ENCODE measurements around the gene SUCO. TPM values are rescaled to one million over a fixed set of nuclear protein-coding genes. Genes with fewer than 3 reads are reported as not detected.

The SUCO gene, protein sequence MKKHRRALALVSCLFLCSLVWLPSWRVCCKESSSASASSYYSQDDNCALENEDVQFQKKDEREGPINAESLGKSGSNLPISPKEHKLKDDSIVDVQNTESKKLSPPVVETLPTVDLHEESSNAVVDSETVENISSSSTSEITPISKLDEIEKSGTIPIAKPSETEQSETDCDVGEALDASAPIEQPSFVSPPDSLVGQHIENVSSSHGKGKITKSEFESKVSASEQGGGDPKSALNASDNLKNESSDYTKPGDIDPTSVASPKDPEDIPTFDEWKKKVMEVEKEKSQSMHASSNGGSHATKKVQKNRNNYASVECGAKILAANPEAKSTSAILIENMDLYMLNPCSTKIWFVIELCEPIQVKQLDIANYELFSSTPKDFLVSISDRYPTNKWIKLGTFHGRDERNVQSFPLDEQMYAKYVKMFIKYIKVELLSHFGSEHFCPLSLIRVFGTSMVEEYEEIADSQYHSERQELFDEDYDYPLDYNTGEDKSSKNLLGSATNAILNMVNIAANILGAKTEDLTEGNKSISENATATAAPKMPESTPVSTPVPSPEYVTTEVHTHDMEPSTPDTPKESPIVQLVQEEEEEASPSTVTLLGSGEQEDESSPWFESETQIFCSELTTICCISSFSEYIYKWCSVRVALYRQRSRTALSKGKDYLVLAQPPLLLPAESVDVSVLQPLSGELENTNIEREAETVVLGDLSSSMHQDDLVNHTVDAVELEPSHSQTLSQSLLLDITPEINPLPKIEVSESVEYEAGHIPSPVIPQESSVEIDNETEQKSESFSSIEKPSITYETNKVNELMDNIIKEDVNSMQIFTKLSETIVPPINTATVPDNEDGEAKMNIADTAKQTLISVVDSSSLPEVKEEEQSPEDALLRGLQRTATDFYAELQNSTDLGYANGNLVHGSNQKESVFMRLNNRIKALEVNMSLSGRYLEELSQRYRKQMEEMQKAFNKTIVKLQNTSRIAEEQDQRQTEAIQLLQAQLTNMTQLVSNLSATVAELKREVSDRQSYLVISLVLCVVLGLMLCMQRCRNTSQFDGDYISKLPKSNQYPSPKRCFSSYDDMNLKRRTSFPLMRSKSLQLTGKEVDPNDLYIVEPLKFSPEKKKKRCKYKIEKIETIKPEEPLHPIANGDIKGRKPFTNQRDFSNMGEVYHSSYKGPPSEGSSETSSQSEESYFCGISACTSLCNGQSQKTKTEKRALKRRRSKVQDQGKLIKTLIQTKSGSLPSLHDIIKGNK (N-terminal part only)
- 35.0 and 35.8 TPM in 2 replicates for total RNA-seq (2021; fragmentation: NEBNext Ultra II Directional; extraction: Animal tissue kit (Norgen Biotek cat#: 25700))
- 4.3 and 8.3 TPM in 2 replicates for polyA plus RNA-seq (2011; rRNA removed)
- polyA plus RNA-seq (2011; cell fraction: cytosol; rRNA removed) = 10.7 TPM
- 7.3 TPM for polyA plus RNA-seq (2011; cell fraction: nucleus; rRNA removed)
- polyA plus RNA-seq (2012, experiment 1 of 2) = 9.7 to 20.8 TPM (median 13.2 TPM) in 4 replicates
- polyA plus RNA-seq (2012, experiment 2 of 2) = 1.0 TPM
- 37.1 TPM for polyA plus RNA-seq (2013, experiment 1 of 2)
- 40.0 TPM for polyA plus RNA-seq (2013, experiment 2 of 2)
- 19.1 and 28.7 TPM in 2 replicates for polyA minus RNA-seq (2011; rRNA and poly(A)+ RNA removed)
- 15.9 TPM for polyA minus RNA-seq (2011; cell fraction: cytosol; rRNA and poly(A)+ RNA removed)
- 61.7 TPM for polyA minus RNA-seq (2011; cell fraction: nucleus; rRNA and poly(A)+ RNA removed)
- long read RNA-seq, experiment 1, partial matches to known transcripts = 12 of 32 reads
- long read RNA-seq, experiment 1, other reads (novel, unspliced or antisense) = 20 of 32 reads
- long read RNA-seq, experiment 2, partial matches to known transcripts = 1 of 2 reads
- long read RNA-seq, experiment 2, other reads (novel, unspliced or antisense) = 1 of 2 reads

DNA sequence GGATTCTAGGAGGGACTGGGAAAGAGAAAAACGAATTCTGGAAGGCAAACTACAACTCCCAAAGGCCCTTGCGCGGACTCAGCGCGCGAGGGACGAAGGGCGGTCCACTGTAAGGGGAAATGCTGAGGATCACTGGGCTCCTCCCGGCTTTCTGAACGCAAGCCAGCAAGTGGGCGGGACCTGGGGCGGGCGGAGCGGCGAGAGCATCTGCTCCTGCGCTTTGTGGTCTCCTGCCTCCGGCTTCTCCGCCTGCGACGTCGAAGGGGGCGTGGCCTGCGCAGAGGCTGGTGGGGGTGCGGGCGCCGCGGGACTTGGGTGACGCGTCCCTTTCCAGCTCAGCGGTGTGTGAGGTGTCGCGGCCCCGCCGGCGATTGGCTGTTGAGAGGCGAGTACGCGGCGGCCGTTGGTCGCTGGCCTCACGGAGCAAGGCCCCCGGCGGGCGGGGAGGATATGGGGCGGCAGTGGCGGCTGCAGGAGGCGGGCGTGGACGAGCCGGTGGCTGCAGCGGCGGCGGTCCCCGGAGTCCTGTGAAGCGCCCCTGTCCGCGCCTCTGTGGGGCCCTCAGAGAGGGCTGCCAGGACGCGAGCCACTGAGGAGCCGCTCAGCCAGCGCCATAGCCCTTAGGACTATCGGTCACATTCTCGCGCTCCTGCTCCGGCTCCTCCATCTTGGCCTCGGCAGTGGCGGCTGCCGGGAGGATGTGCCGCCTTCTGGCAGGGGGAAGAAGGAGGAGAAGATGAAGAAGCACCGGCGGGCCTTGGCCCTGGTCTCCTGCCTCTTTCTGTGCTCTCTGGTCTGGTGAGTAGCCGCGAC lies at the start of gene SUCO:
TSS of gene SUCO (plus strand) at position 451 of the 813 bp plus-strand sequence. CDS start at position 737, 286 bp downstream.
- WGBS, 2 experiments (ENCODE audit: extremely low coverage in 1 of 2, insufficient coverage in 1 of 2, insufficient read length in 1 of 2, insufficient replicate concordance in 2 of 2, low coverage in 1 of 2, low lambda C conversion rate in 2 of 2, missing lambda C conversion rate in 1 of 2) = 1% methylated on average over 38 of the region's 74 CpGs; no CpG with 5 or more reads in 1 of the 2 experiments
- POLR2A ChIA-PET (ENCODE audit: partially characterized antibody) = interaction anchor here (0.6 to 1.5 kb wide), 13 partner anchors 10 to 1336 kb away, joined by 3 to 10 read pairs (median 4); partner anchors contain the start of gene ZBTB37
- no peak for FAIRE-seq
- no peak for TF ChIP-seq CTBP2 (IDR thresholded peaks at IDR 0.05; ENCODE audit: borderline replicate concordance, insufficient read depth, insufficient read length, low read length)
- TF ChIP-seq TAF7 (optimal IDR thresholded peaks at IDR 0.05; ENCODE audit: borderline replicate concordance, low read depth, low read length) = peak; percentile 54

More for the DNA sequence above, at the start of gene SUCO:
- Histone ChIP-seq H2BK120ac (replicated peaks; ENCODE audit: low read depth, low read length) (peak within 1 kb of the TSS; percentile 98), H3K4ac (replicated peaks; ENCODE audit: insufficient read length, low read depth, low read length) (peak within 1 kb of the TSS; percentile 65), H3K27me3 (replicated peaks in 1 of 4; ENCODE audit: control insufficient read depth in 3 of 4, extremely low read depth in 1 of 4, insufficient read depth in 3 of 4, low read length in 3 of 4) (peaks cover 0 to 1% (median 0%) of the 10 kb centered on the region in 4 experiments; a peak in 1 of 7 replicates), H4K5ac (ENCODE audit: insufficient read length, low read depth, low read length) (peak within 1 kb of the TSS; percentile 98), H3K56ac (replicated peaks; ENCODE audit: insufficient read length, low read depth, low read length) (peak within 1 kb of the TSS; percentile 75), H3K9me3 (ENCODE audit: insufficient read depth in 2 of 2, low read depth in 1 of 2, low read length in 1 of 2) (no peaks in the 10 kb centered on the region), H3K23ac (ENCODE audit: insufficient read length) (no peak within 1 kb of the TSS), H2BK15ac (ENCODE audit: low read length) (peak within 1 kb of the TSS; percentile 97), H3K23me2 (ENCODE audit: low read depth, low read length) (peaks cover 13% of the 10 kb centered on the region), H2BK5ac (ENCODE audit: low read depth, low read length) (peak within 1 kb of the TSS; percentile 100), H3K18ac (ENCODE audit: extremely low read depth, low read length) (peak within 1 kb of the TSS; percentile 100), H2BK12ac (ENCODE audit: low read depth, low read length) (peak within 1 kb of the TSS; percentile 100), H3K79me2 (ENCODE audit: control insufficient read depth in 1 of 2, insufficient read depth in 2 of 2, low read length in 2 of 2) (peaks cover 19 to 46% of the 10 kb centered on the region in 2 experiments), H4K8ac (ENCODE audit: extremely low read depth, insufficient read depth, low read length) (peak within 1 kb of the TSS; percentile 99), H3K79me1 (ENCODE audit: low read depth, low read length) (no peaks in the 10 kb centered on the region), H2AFZ (ENCODE audit: low read length) (peak within 1 kb of the TSS; percentile 99), H2BK20ac (ENCODE audit: low read length) (peak within 1 kb of the TSS; percentile 92; the same call in 1 of the 2 replicates), H3K4me3 (ENCODE audit: extremely low read depth in 1 of 4, insufficient read depth in 2 of 4, low read depth in 3 of 4, low read length in 4 of 4) (peak within 1 kb of the TSS; percentile 95 to 97 (median 96)), H4K91ac (replicated peaks; ENCODE audit: insufficient read length, low read length) (peak within 1 kb of the TSS; percentile 94), H2AK5ac (ENCODE audit: low read depth, low read length) (peak within 1 kb of the TSS; percentile 67; the same call in 1 of the 2 replicates), H3K4me1 (replicated peaks in 1 of 4; ENCODE audit: control insufficient read depth in 3 of 4, insufficient read depth in 4 of 4, low read length in 3 of 4) (peaks cover 0 to 15% (median 8%) of the 10 kb centered on the region in 4 experiments; a peak in 4 of 7 replicates), H3K9ac (replicated peaks in 1 of 4; ENCODE audit: extremely low read depth in 1 of 4, low read depth in 3 of 4, low read length in 3 of 4) (peak within 1 kb of the TSS; percentile 94 to 99 (median 97)), H3K36me3 (ENCODE audit: control insufficient read depth in 2 of 4, insufficient read depth in 4 of 4, low read length in 3 of 4) (no peaks in the 10 kb centered on the region), H3K27ac (ENCODE audit: low read depth, low read length) (peak within 1 kb of the TSS; percentile 97), H4K20me1 (replicated peaks in 1 of 2; ENCODE audit: control insufficient read depth in 1 of 2, insufficient read depth in 2 of 2, low read length in 2 of 2) (no peaks in the 10 kb centered on the region), H3K4me2 (ENCODE audit: insufficient read depth in 1 of 2, low read depth in 2 of 2, low read length in 2 of 2) (peak within 1 kb of the TSS; percentile 79 to 90), H3K14ac (ENCODE audit: insufficient read length) (no peak within 1 kb of the TSS)
- CTCF ChIA-PET (ENCODE audit: partially characterized antibody) = interaction anchor here (0.7 to 0.9 kb wide), 3 partner anchors 76 to 423 kb away, joined by 3 read pairs; no protein-coding TSS in a partner anchor
- DNase-seq (ENCODE audit: low read depth in 1 of 2, low spot score in 2 of 2) = peak; percentile 97 to 98
